ENCODE results near the gene GNL3L.
"Not testable (repeated sequence)": the region's sequence is repeated elsewhere in the genome, so short reads cannot be mapped to it uniquely, and the experiment has no call there.

GNL3L gene

GRCh38 chrX:54529552-54530356, at the start of gene GNL3L:
GNL3L (plus strand) TSS chrX:54530219; CDS start chrX:54532567, 2,348 bp downstream.
- peak; percentile 74 for DNase-seq

GRCh38 chrX:54482839-54483593, 47.0 kb upstream of the GNL3L start:
- DNase-seq = no peak

- DNase-seq = no peak
Measured at GRCh38 chrX:54483946-54484345, 46.1 kb upstream of the GNL3L start.

- no peak for DNase-seq
Measured at GRCh38 chrX:54484666-54485065, 45.4 kb upstream of the GNL3L start.

- DNase-seq = not testable (repeated sequence)
Measured at GRCh38 chrX:54489819-54490218, 40.2 kb upstream of the GNL3L start.

- DNase-seq = no peak
Measured at GRCh38 chrX:54492340-54492739, 37.7 kb upstream of the GNL3L start.

GRCh38 chrX:54494166-54494988, 35.6 kb upstream of the GNL3L start:
- no peak for DNase-seq

GRCh38 chrX:54494989-54495813, 34.8 kb upstream of the GNL3L start:
- DNase-seq = no peak

GRCh38 chrX:54495814-54496516, 34.1 kb upstream of the GNL3L start, which contains the start of gene FGD1:
FGD1 (minus strand) TSS chrX:54496234; CDS start chrX:54495432, 802 bp downstream.
- DNase-seq = peak; percentile 29

GRCh38 chrX:54496517-54496852, 33.5 kb upstream of the GNL3L start:
- DNase-seq = no peak

- no peak for DNase-seq
Measured at GRCh38 chrX:54496936-54497335, 33.1 kb upstream of the GNL3L start.

GRCh38 chrX:54509400-54509799, 20.6 kb upstream of the GNL3L start:
- DNase-seq = no peak

GRCh38 chrX:54529151-54529550, 868 bp upstream of the GNL3L start:
- no peak for DNase-seq

GRCh38 chrX:54530357-54530900, 410 bp downstream of the GNL3L start:
- no peak for DNase-seq

GRCh38 chrX:54534271-54534670, 4.3 kb downstream of the GNL3L start:
- DNase-seq = no peak

GRCh38 chrX:54540289-54540688, 10.3 kb downstream of the GNL3L start:
- no peak for DNase-seq

GRCh38 chrX:54542239-54542638, 12.2 kb downstream of the GNL3L start:
- DNase-seq = not testable (repeated sequence)

GRCh38 chrX:54550821-54551220, 20.8 kb downstream of the GNL3L start:
- no peak for DNase-seq

- DNase-seq = no peak
Measured at GRCh38 chrX:54551801-54552200, 21.8 kb downstream of the GNL3L start.

- not testable (repeated sequence) for DNase-seq
Measured at GRCh38 chrX:54555006-54555405, 25.0 kb downstream of the GNL3L start.

- DNase-seq = no peak
Measured at GRCh38 chrX:54560411-54560810, 30.4 kb downstream of the GNL3L start.
